GM12878 (cell line): ENCODE measurements around the gene AP3D1. TPM values are rescaled to one million over a fixed set of nuclear protein-coding genes. Genes with fewer than 3 reads are reported as not detected.
A peak's percentile ranks its signal among the peaks of the same experiment; 100 is the strongest.

Experiments used
- BCL3 ChIP-seq: IDR thresholded peaks from 2 replicates; pipeline ENCODE4 v1.6.1; 2011; ENCODE audit warnings: borderline replicate concordance, low read depth, mild to moderate bottlenecking, moderate library complexity, low read length; ENCODE audit not compliant: insufficient read depth, poor library complexity, severe bottlenecking
- CBX5 ChIP-seq: sonication (generic); IDR thresholded peaks from 2 replicates; pipeline ENCODE4 v1.6.1; 2016; ENCODE audit warnings: low read depth, moderate library complexity, mild to moderate bottlenecking, inconsistent platforms
- CHD2 ChIP-seq: IDR thresholded peaks from 2 replicates; pipeline ENCODE4 v1.6.1; 2011; ENCODE audit warnings: low read depth, low read length, improper control_type of control experiment, borderline replicate concordance
- CREB1 ChIP-seq: IDR thresholded peaks from 2 replicates; pipeline ENCODE4 v1.6.1; 2012; ENCODE audit warnings: low read depth, mild to moderate bottlenecking, inconsistent platforms
- HDGF ChIP-seq: fragments of 450-650 bp; IDR thresholded peaks from 2 replicates; pipeline ENCODE4 v1.6.1; 2016; ENCODE audit warnings: antibody characterized with exemption
- IKZF2 ChIP-seq, 2 experiments: fragments of 450-650 bp; IDR thresholded peaks; 2 replicates each; pipeline ENCODE4 v1.6.1; 2017; ENCODE audit warnings: mild to moderate bottlenecking in 2 of 2, moderate library complexity in 2 of 2
- LARP7 ChIP-seq: fragments of 450-650 bp; IDR thresholded peaks from 2 replicates; pipeline ENCODE4 v1.6.1; 2017; ENCODE audit warnings: mild to moderate bottlenecking
- MEF2A ChIP-seq: IDR thresholded peaks from 2 replicates; pipeline ENCODE4 v1.6.1; 2011; ENCODE audit warnings: low read depth, mild to moderate bottlenecking, low read length, moderate library complexity; ENCODE audit not compliant: insufficient read depth
- MLLT1 ChIP-seq: fragments of 450-650 bp; IDR thresholded peaks from 2 replicates; pipeline ENCODE4 v1.6.1; 2016; ENCODE audit warnings: mild to moderate bottlenecking
- NBN ChIP-seq: fragments of 450-650 bp; IDR thresholded peaks from 2 replicates; pipeline ENCODE4 v1.6.1; 2016
- PAX8 ChIP-seq: fragments of 450-650 bp; IDR thresholded peaks from 2 replicates; pipeline ENCODE4 v1.6.1; 2017; ENCODE audit warnings: mild to moderate bottlenecking, moderate library complexity
- POLR2AphosphoS2 ChIP-seq: IDR thresholded peaks from 2 replicates; pipeline ENCODE4 v1.6.1; 2011; ENCODE audit warnings: low read depth, mild to moderate bottlenecking, low read length, improper control_type of control experiment, moderate library complexity
- RAD51 ChIP-seq: fragments of 450-650 bp; IDR thresholded peaks from 2 replicates; pipeline ENCODE4 v1.6.1; 2016; ENCODE audit warnings: moderate library complexity, mild to moderate bottlenecking, inconsistent platforms
- REST ChIP-seq: IDR thresholded peaks from 2 replicates; pipeline ENCODE4 v1.6.1; 2012; ENCODE audit warnings: mild to moderate bottlenecking, low read depth, low read length
- RFX5 ChIP-seq: IDR thresholded peaks from 2 replicates; pipeline ENCODE4 v1.6.1; 2011; ENCODE audit warnings: low read depth, low read length, improper control_type of control experiment
- RUNX3 ChIP-seq: IDR thresholded peaks from 2 replicates; pipeline ENCODE4 v1.6.1; 2012; ENCODE audit warnings: low read length, inconsistent platforms
- SMARCA5 ChIP-seq: fragments of 450-650 bp; IDR thresholded peaks from 2 replicates; pipeline ENCODE4 v1.6.1; 2017; ENCODE audit warnings: mild to moderate bottlenecking
- ZBED1 ChIP-seq: IDR thresholded peaks from 2 replicates; pipeline ENCODE4 v1.6.1; 2016; ENCODE audit warnings: borderline replicate concordance
- ZBTB33 ChIP-seq: fragments of 450-650 bp; IDR thresholded peaks from 2 replicates; pipeline ENCODE4 v1.6.1; 2017; ENCODE audit warnings: mild to moderate bottlenecking
- ZBTB4 ChIP-seq: fragments of 450-650 bp; formaldehyde crosslinking; IDR thresholded peaks from 2 replicates; pipeline ENCODE4 v1.4.0; 2022; ENCODE audit warnings: mild to moderate bottlenecking, moderate library complexity
- polyA plus RNA-seq, 11 experiments: library from polyadenylated mRNA; depleted of rRNA in 4 of 11; unstranded in 6 of 11; stranded (reverse) in 5 of 11; fragments of >200 nt; fragmentation: Nextera tagmentation in 4 of 11; fragmentation: Illumina TruSeq in 1 of 11; extraction: Ambion mirVana in 4 of 11; extraction: Trizol in 1 of 11; gene quantifications; 1 replicate in 1 of 11; 2 replicates in 10 of 11; pipeline versions ENCODE4 v1.2.1 to v1.2.3, GENCODE V29; 2011 to 2016; ENCODE audit warnings: inconsistent platforms in 2 of 11, missing spikeins in 2 of 11, low read depth in 1 of 11
- total RNA-seq, 4 experiments: library from RNA; depleted of rRNA in 3 of 4; stranded (reverse); fragments of >200 nt in 3 of 4; fragmentation: Illumina TruSeq in 1 of 4; extraction: Trizol in 1 of 4; gene quantifications; 2 replicates each; pipeline versions ENCODE4 v1.2.1 to v1.2.3, GENCODE V29; 2013 to 2021

The AP3D1 gene
- total and polyA plus RNA-seq, 10 of the 15 experiments (the other 5 are each of a cell fraction or from before 2014, with no cell fraction given) = 1.5 to 108 (median 59.1) TPM

- no peak for TF ChIP-seq REST
- TF ChIP-seq MEF2A = no peak
- TF ChIP-seq ZBED1 = 0 out of 2 replicates have a peak, but pooled peaks have one; percentile 9
- no peak for TF ChIP-seq ZBTB4
- TF ChIP-seq HDGF = no peak; the same call in 1 of the 2 replicates
- peak; percentile 16; the same call in 1 of the 2 replicates for TF ChIP-seq RUNX3
- TF ChIP-seq LARP7 = peak; percentile 66
- no peak for TF ChIP-seq PAX8
- TF ChIP-seq MLLT1 = peak; percentile 67; the same call in 1 of the 2 replicates
- no peak for TF ChIP-seq ZBTB33
- peak; percentile 68; the same call in 1 of the 2 replicates for TF ChIP-seq NBN
- peak; percentile 27; the same call in 1 of the 2 replicates for TF ChIP-seq CREB1
- peak; percentile 88 for TF ChIP-seq POLR2AphosphoS2
- no peak for TF ChIP-seq RFX5
- TF ChIP-seq CBX5 = no peak
- 0 out of 2 replicates have a peak, but pooled peaks have one; percentile 34 for TF ChIP-seq CHD2
- TF ChIP-seq RAD51 = no peak
- peak; percentile 87 to 92 for TF ChIP-seq IKZF2 (IDR thresholded peaks at IDR 0.05)
- TF ChIP-seq BCL3 = no peak
- TF ChIP-seq SMARCA5 = 0 out of 2 replicates have a peak, but pooled peaks have one; percentile 30
Observed at GRCh38 chr19:2087621-2088100, 63.7 kb downstream of the AP3D1 start (continued).
